NCI-H1694 (cell line): ENCODE measurements around the gene SRSF1.
A peak's percentile ranks its signal among the peaks of the same experiment; 100 is the strongest.
"Not testable (repeated sequence)": the region's sequence is repeated elsewhere in the genome, so short reads cannot be mapped to it uniquely, and the experiment has no call there.

Experiments
- DNase-seq: peaks from one replicate; lab custom pipeline; 2025; lab: John Stamatoyannopoulos, UW

Gene SRSF1

GRCh38 chr17:57965521-57966160 lies 41.4 kb downstream of the SRSF1 start:
- DNase-seq: no peak

GRCh38 chr17:57963149-57963511 lies 43.9 kb downstream of the SRSF1 start:
- no peak for DNase-seq

GRCh38 chr17:57962279-57963148 lies 44.5 kb downstream of the SRSF1 start:
- no peak for DNase-seq

GRCh38 chr17:57959929-57960328 lies 47.1 kb downstream of the SRSF1 start:
- DNase-seq: no peak

GRCh38 chr17:57958391-57958790 lies 48.7 kb downstream of the SRSF1 start:
- not testable (repeated sequence) for DNase-seq

GRCh38 chr17:57957886-57958285 lies 49.2 kb downstream of the SRSF1 start:
- no peak for DNase-seq

GRCh38 chr17:57957120-57957850 lies 49.8 kb downstream of the SRSF1 start:
- DNase-seq: no peak

GRCh38 chr17:57956291-57957119 lies 50.5 kb downstream of the SRSF1 start:
- DNase-seq: no peak

GRCh38 chr17:57955183-57955931 lies 51.7 kb downstream of the SRSF1 start, which contains the start of gene CUEDC1:
Gene CUEDC1, minus strand, starts transcription at chr17:57955412. Its CDS starts 69,848 bp downstream, at chr17:57885564.
- peak; percentile 10 for DNase-seq

GRCh38 chr17:57954397-57955182 lies 52.5 kb downstream of the SRSF1 start:
- peak; percentile 37 for DNase-seq

- DNase-seq: no peak
Measured at GRCh38 chr17:57953705-57954396, 53.2 kb downstream of the SRSF1 start.
